Loucy (cell line): ENCODE measurements around the gene RNF182.

Source experiments
- H2AFZ ChIP-seq: fragments of 200-600 bp; sonication (generic); 2 replicates; pipeline ENCODE4 v1.6.0; 2016; ENCODE audit warnings: antibody characterized with exemption, mild to moderate bottlenecking, low read length, moderate library complexity
- H3F3A ChIP-seq: fragments of 200-600 bp; 2 replicates; pipeline ENCODE4 v1.6.0; 2016; ENCODE audit warnings: antibody characterized with exemption, low read depth, mild to moderate bottlenecking
- H3K27me3 ChIP-seq: fragments of 200-600 bp; sonication (generic); 2 replicates; pipeline ENCODE4 v1.6.1; 2014; ENCODE audit warnings: low read length, mild to moderate bottlenecking; ENCODE audit not compliant: insufficient read depth, poor library complexity, severe bottlenecking
- H3K36me3 ChIP-seq: fragments of 200-600 bp; sonication (generic); 2 replicates; pipeline ENCODE4 v1.6.1; 2016; ENCODE audit warnings: low read length; ENCODE audit not compliant: insufficient read depth
- H3K4me1 ChIP-seq: fragments of 200-600 bp; sonication (generic); 2 replicates; pipeline ENCODE4 v1.5.1; 2014; ENCODE audit warnings: low read length, mild to moderate bottlenecking; ENCODE audit not compliant: insufficient read depth, poor library complexity, severe bottlenecking
- H3K4me2 ChIP-seq: fragments of 200-600 bp; sonication (generic); 2 replicates; pipeline ENCODE4 v1.6.0; 2014; ENCODE audit warnings: antibody characterized with exemption, low read length, low read depth, mild to moderate bottlenecking; ENCODE audit not compliant: poor library complexity, severe bottlenecking
- H3K4me3 ChIP-seq: fragments of 200-600 bp; sonication (generic); 2 replicates; pipeline ENCODE4 v1.5.1; 2014; ENCODE audit warnings: low read length, mild to moderate bottlenecking, mixed read lengths; ENCODE audit not compliant: poor library complexity, severe bottlenecking
- H3K79me2 ChIP-seq: fragments of 200-600 bp; sonication (generic); 2 replicates; pipeline ENCODE4 v1.6.1; 2014; ENCODE audit warnings: low read length; ENCODE audit not compliant: insufficient read depth
- H3K9ac ChIP-seq: fragments of 200-600 bp; sonication (generic); 2 replicates; pipeline ENCODE4 v1.6.0; 2014; ENCODE audit warnings: mild to moderate bottlenecking, low read depth, low read length, moderate library complexity; ENCODE audit not compliant: poor library complexity, severe bottlenecking
- H3K9me2 ChIP-seq: fragments of 200-600 bp; sonication (generic); replicated peaks from 2 replicates; pipeline ENCODE4 v1.6.1; 2016; ENCODE audit warnings: low read depth, low read length, mixed read lengths
- H3K9me3 ChIP-seq: fragments of 200-600 bp; sonication (generic); 2 replicates; pipeline ENCODE4 v1.6.1; 2014; ENCODE audit warnings: mild to moderate bottlenecking, antibody characterized with exemption, low read length, low read depth; ENCODE audit not compliant: insufficient read depth
- H4K20me1 ChIP-seq: fragments of 200-600 bp; sonication (generic); 2 replicates; pipeline ENCODE4 v1.6.0; 2014; ENCODE audit warnings: antibody characterized with exemption, low read length, mild to moderate bottlenecking; ENCODE audit not compliant: insufficient read depth, poor library complexity, severe bottlenecking
- CTCF ChIP-seq: fragments of 200-600 bp; sonication (generic); conservative IDR thresholded peaks from 2 replicates; pipeline ENCODE4 v1.5.1; 2014; ENCODE audit warnings: mild to moderate bottlenecking, antibody characterized with exemption, low read length
- EZH2phosphoT487 ChIP-seq: fragments of 200-600 bp; IDR thresholded peaks from 2 replicates; pipeline ENCODE4 v1.6.1; 2018; ENCODE audit warnings: antibody characterized with exemption, mild to moderate bottlenecking, moderate library complexity, borderline replicate concordance

The RNF182 gene

GRCh38 chr6:14028631-14029030, 103.9 kb downstream of the RNF182 start:
- H2AFZ ChIP-seq = no peak overlapping the region
- no peaks in the 10 kb centered on the region for H3K9me3 ChIP-seq
- no peak overlapping the region for H3K4me2 ChIP-seq
- H3K36me3 ChIP-seq = no peaks in the 10 kb centered on the region
- no peaks in the 10 kb centered on the region for H3K79me2 ChIP-seq
- H4K20me1 ChIP-seq = no peaks in the 10 kb centered on the region
- no peak overlapping the region for H3K4me3 ChIP-seq
- TF ChIP-seq CTCF (no peak), EZH2phosphoT487 (no peak)
- H3K9me2 ChIP-seq = no peaks in the 10 kb centered on the region
- no peak overlapping the region for H3K9ac ChIP-seq
- H3K4me1 ChIP-seq = no peaks in the 10 kb centered on the region
- no peaks in the 10 kb centered on the region for H3K27me3 ChIP-seq
- no peaks in the 10 kb centered on the region for H3F3A ChIP-seq

- Histone ChIP-seq H3K4me3 (no peak overlapping the region), H3K36me3 (no peaks in the 10 kb centered on the region), H2AFZ (no peak overlapping the region), H3K4me1 (no peaks in the 10 kb centered on the region), H3K9me3 (no peaks in the 10 kb centered on the region), H3F3A (no peaks in the 10 kb centered on the region), H3K9me2 (no peaks in the 10 kb centered on the region), H3K79me2 (no peaks in the 10 kb centered on the region), H3K9ac (no peak overlapping the region), H3K27me3 (no peaks in the 10 kb centered on the region), H4K20me1 (no peaks in the 10 kb centered on the region), H3K4me2 (no peak overlapping the region)
- TF ChIP-seq EZH2phosphoT487 (no peak), CTCF (no peak)
Observed at GRCh38 chr6:14029605-14030004, 104.9 kb downstream of the RNF182 start.
